ENCODE results near the gene FAM110D. TPM values are rescaled to one million over a fixed set of nuclear protein-coding genes. Genes with fewer than 3 reads are reported as not detected.

Gene FAM110D
- total and polyA plus RNA-seq, 2 experiments from 2014 or later, result 0.24 to 0.39 TPM

DNA sequence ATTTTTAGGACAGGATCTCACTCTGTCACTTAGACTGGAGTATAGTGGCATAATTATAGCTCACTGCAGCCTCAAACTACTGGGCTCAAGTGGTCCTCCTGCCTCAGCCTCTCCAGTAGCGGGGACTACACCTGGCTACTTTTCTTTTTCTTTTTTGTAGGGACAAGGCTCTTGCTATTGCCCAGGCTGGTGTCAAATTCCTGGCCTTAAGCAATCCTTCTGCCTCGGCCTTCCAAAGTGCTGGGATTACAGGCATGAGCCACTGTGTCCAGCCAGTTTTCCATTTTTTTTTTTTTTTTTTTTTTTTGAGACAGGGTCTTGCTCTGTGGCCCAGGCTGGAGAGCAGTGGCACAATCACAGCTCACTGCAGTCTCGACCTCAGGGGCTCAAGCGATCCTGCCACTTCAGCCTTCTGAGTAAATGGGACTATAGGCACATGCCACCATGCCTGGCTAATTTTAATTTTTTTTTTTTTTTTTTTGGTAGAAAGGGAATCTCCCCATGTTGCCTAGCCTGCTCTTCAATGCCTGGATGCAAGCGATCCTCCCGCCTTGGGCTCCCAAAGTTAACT lies 54.5 kb downstream of the FAM110D start (continued):
- TF ChIP-seq, protein P1, sequence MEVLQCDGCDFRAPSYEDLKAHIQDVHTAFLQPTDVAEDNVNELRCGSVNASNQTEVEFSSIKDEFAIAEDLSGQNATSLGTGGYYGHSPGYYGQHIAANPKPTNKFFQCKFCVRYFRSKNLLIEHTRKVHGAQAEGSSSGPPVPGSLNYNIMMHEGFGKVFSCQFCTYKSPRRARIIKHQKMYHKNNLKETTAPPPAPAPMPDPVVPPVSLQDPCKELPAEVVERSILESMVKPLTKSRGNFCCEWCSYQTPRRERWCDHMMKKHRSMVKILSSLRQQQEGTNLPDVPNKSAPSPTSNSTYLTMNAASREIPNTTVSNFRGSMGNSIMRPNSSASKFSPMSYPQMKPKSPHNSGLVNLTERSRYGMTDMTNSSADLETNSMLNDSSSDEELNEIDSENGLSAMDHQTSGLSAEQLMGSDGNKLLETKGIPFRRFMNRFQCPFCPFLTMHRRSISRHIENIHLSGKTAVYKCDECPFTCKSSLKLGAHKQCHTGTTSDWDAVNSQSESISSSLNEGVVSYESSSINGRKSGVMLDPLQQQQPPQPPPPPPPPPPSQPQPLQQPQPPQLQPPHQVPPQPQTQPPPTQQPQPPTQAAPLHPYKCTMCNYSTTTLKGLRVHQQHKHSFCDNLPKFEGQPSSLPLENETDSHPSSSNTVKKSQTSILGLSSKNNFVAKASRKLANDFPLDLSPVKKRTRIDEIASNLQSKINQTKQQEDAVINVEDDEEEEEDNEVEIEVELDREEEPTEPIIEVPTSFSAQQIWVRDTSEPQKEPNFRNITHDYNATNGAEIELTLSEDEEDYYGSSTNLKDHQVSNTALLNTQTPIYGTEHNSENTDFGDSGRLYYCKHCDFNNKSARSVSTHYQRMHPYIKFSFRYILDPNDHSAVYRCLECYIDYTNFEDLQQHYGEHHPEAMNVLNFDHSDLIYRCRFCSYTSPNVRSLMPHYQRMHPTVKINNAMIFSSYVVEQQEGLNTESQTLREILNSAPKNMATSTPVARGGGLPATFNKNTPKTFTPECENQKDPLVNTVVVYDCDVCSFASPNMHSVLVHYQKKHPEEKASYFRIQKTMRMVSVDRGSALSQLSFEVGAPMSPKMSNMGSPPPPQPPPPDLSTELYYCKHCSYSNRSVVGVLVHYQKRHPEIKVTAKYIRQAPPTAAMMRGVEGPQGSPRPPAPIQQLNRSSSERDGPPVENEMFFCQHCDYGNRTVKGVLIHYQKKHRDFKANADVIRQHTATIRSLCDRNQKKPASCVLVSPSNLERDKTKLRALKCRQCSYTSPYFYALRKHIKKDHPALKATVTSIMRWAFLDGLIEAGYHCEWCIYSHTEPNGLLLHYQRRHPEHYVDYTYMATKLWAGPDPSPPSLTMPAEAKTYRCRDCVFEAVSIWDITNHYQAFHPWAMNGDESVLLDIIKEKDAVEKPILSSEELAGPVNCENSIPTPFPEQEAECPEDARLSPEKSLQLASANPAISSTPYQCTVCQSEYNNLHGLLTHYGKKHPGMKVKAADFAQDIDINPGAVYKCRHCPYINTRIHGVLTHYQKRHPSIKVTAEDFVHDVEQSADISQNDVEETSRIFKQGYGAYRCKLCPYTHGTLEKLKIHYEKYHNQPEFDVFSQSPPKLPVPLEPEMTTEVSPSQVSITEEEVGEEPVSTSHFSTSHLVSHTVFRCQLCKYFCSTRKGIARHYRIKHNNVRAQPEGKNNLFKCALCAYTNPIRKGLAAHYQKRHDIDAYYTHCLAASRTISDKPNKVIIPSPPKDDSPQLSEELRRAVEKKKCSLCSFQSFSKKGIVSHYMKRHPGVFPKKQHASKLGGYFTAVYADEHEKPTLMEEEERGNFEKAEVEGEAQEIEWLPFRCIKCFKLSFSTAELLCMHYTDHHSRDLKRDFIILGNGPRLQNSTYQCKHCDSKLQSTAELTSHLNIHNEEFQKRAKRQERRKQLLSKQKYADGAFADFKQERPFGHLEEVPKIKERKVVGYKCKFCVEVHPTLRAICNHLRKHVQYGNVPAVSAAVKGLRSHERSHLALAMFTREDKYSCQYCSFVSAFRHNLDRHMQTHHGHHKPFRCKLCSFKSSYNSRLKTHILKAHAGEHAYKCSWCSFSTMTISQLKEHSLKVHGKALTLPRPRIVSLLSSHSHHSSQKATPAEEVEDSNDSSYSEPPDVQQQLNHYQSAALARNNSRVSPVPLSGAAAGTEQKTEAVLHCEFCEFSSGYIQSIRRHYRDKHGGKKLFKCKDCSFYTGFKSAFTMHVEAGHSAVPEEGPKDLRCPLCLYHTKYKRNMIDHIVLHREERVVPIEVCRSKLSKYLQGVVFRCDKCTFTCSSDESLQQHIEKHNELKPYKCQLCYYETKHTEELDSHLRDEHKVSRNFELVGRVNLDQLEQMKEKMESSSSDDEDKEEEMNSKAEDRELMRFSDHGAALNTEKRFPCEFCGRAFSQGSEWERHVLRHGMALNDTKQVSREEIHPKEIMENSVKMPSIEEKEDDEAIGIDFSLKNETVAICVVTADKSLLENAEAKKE (CRISPR knock-in tag; IDR thresholded peaks at IDR 0.05), result no peak
- no peak for TF ChIP-seq EZH2phosphoT487 (IDR thresholded peaks at IDR 0.05; ENCODE audit: unreplicated experiment)

Other genes starting within 250 kb of the FAM110D start
- 7.7 and 10.3 TPM in 2 replicates for gene PAFAH2, start 161.0 kb upstream of the FAM110D start, total RNA-seq (2014; rRNA removed; shearing (Covaris generic))
- gene PAFAH2, start 161.0 kb upstream of the FAM110D start, polyA plus RNA-seq (2016; fragmentation: Nextera tagmentation; extraction: Ambion mirVana), result 5.7 TPM in 2 replicates
- 0.35 and 1.2 TPM in 2 replicates for gene EXTL1, start 137.3 kb upstream of the FAM110D start, total RNA-seq (2014; rRNA removed; shearing (Covaris generic))
- 0.21 and 0.37 TPM in 2 replicates for gene EXTL1, start 137.3 kb upstream of the FAM110D start, polyA plus RNA-seq (2016; fragmentation: Nextera tagmentation; extraction: Ambion mirVana)
- gene SLC30A2, start 113.0 kb upstream of the FAM110D start, total RNA-seq (2014; rRNA removed; shearing (Covaris generic)), result 0.07 TPM in 1 of 2 replicates, not detected in the other
- gene SLC30A2, start 113.0 kb upstream of the FAM110D start, polyA plus RNA-seq (2016; fragmentation: Nextera tagmentation; extraction: Ambion mirVana), result not detected in 2 replicates
- 0.17 TPM in 1 of 2 replicates, not detected in the other for gene TRIM63, start 91.4 kb upstream of the FAM110D start, total RNA-seq (2014; rRNA removed; shearing (Covaris generic))
- not detected in 2 replicates for gene TRIM63, start 91.4 kb upstream of the FAM110D start, polyA plus RNA-seq (2016; fragmentation: Nextera tagmentation; extraction: Ambion mirVana)
- gene PDIK1L, start 47.3 kb upstream of the FAM110D start, total RNA-seq (2014; rRNA removed; shearing (Covaris generic)), result 3.0 and 4.3 TPM in 2 replicates
- 1.2 and 1.6 TPM in 2 replicates for gene PDIK1L, start 47.3 kb upstream of the FAM110D start, polyA plus RNA-seq (2016; fragmentation: Nextera tagmentation; extraction: Ambion mirVana)
- gene C1orf232, start 9.9 kb downstream of the FAM110D start, total RNA-seq (2014; rRNA removed; shearing (Covaris generic)), result not detected in 2 replicates
- not detected in 2 replicates for gene C1orf232, start 9.9 kb downstream of the FAM110D start, polyA plus RNA-seq (2016; fragmentation: Nextera tagmentation; extraction: Ambion mirVana)
- gene ZNF593, start 10.8 kb downstream of the FAM110D start, total RNA-seq (2014; rRNA removed; shearing (Covaris generic)), result 26.2 and 32.6 TPM in 2 replicates
- 108 and 115 TPM in 2 replicates for gene ZNF593, start 10.8 kb downstream of the FAM110D start, polyA plus RNA-seq (2016; fragmentation: Nextera tagmentation; extraction: Ambion mirVana)
- not detected in 2 replicates for gene ZNF593OS, start 12.8 kb downstream of the FAM110D start, total RNA-seq (2014; rRNA removed; shearing (Covaris generic))
- 0.68 and 1.1 TPM in 2 replicates for gene ZNF593OS, start 12.8 kb downstream of the FAM110D start, polyA plus RNA-seq (2016; fragmentation: Nextera tagmentation; extraction: Ambion mirVana)
- gene CNKSR1, start 18.4 kb downstream of the FAM110D start, total RNA-seq (2014; rRNA removed; shearing (Covaris generic)), result 11.3 and 12.5 TPM in 2 replicates
- gene CNKSR1, start 18.4 kb downstream of the FAM110D start, polyA plus RNA-seq (2016; fragmentation: Nextera tagmentation; extraction: Ambion mirVana), result 9.7 and 9.8 TPM in 2 replicates
- gene CATSPER4, start 31.5 kb downstream of the FAM110D start, total RNA-seq (2014; rRNA removed; shearing (Covaris generic)), result not detected in 2 replicates
- gene CATSPER4, start 31.5 kb downstream of the FAM110D start, polyA plus RNA-seq (2016; fragmentation: Nextera tagmentation; extraction: Ambion mirVana), result 0.31 and 0.35 TPM in 2 replicates
- 26.1 and 36.8 TPM in 2 replicates for gene CEP85, start 75.1 kb downstream of the FAM110D start, total RNA-seq (2014; rRNA removed; shearing (Covaris generic))
- gene CEP85, start 75.1 kb downstream of the FAM110D start, polyA plus RNA-seq (2016; fragmentation: Nextera tagmentation; extraction: Ambion mirVana), result 11.6 and 12.8 TPM in 2 replicates
- gene SH3BGRL3, start 121.0 kb downstream of the FAM110D start, total RNA-seq (2014; rRNA removed; shearing (Covaris generic)), result 28.9 and 30.9 TPM in 2 replicates
- gene SH3BGRL3, start 121.0 kb downstream of the FAM110D start, polyA plus RNA-seq (2016; fragmentation: Nextera tagmentation; extraction: Ambion mirVana), result 370 and 378 TPM in 2 replicates
- 8.0 and 9.4 TPM in 2 replicates for gene UBXN11, start 147.6 kb downstream of the FAM110D start, total RNA-seq (2014; rRNA removed; shearing (Covaris generic))
- 7.3 and 8.3 TPM in 2 replicates for gene UBXN11, start 147.6 kb downstream of the FAM110D start, polyA plus RNA-seq (2016; fragmentation: Nextera tagmentation; extraction: Ambion mirVana)
- not detected in 2 replicates for gene CD52, start 158.9 kb downstream of the FAM110D start, total RNA-seq (2014; rRNA removed; shearing (Covaris generic))
- 7.3 and 9.6 TPM in 2 replicates for gene CD52, start 158.9 kb downstream of the FAM110D start, polyA plus RNA-seq (2016; fragmentation: Nextera tagmentation; extraction: Ambion mirVana)
- gene CRYBG2, start 195.1 kb downstream of the FAM110D start, total RNA-seq (2014; rRNA removed; shearing (Covaris generic)), result 10.0 and 18.4 TPM in 2 replicates
- gene CRYBG2, start 195.1 kb downstream of the FAM110D start, polyA plus RNA-seq (2016; fragmentation: Nextera tagmentation; extraction: Ambion mirVana), result 17.6 and 19.4 TPM in 2 replicates
- not detected in 2 replicates for gene ZNF683, start 213.7 kb downstream of the FAM110D start, total RNA-seq (2014; rRNA removed; shearing (Covaris generic))
- gene ZNF683, start 213.7 kb downstream of the FAM110D start, polyA plus RNA-seq (2016; fragmentation: Nextera tagmentation; extraction: Ambion mirVana), result not detected in 2 replicates